Ovary (tissue), 3 donors: Measurements from ENCODE around the gene PEAK1.

ENCODE experiments used
- CTCF ChIP-seq, 3 donors: fragments of 450-650 bp in 2 of 3; fragments of 200-600 bp in 1 of 3; IDR thresholded peaks; one replicate each; pipeline versions ENCODE4 v1.5.1 to v1.8.0; 2016 to 2022; ENCODE audit warnings: antibody characterized with exemption in 3 of 3, mild to moderate bottlenecking in 1 of 3
- EP300 ChIP-seq: sonication (generic); formaldehyde crosslinking; IDR thresholded peaks from one replicate; pipeline ENCODE4 v1.6.1; 2017; ENCODE audit warnings: antibody characterized with exemption
- POLR2A ChIP-seq: fragments of 450-650 bp; IDR thresholded peaks from one replicate; pipeline ENCODE4 v1.6.1; 2017; ENCODE audit warnings: antibody characterized with exemption, mild to moderate bottlenecking, moderate library complexity
- donor health status: DM: no; HTN: no; CAD: no.

DNA sequence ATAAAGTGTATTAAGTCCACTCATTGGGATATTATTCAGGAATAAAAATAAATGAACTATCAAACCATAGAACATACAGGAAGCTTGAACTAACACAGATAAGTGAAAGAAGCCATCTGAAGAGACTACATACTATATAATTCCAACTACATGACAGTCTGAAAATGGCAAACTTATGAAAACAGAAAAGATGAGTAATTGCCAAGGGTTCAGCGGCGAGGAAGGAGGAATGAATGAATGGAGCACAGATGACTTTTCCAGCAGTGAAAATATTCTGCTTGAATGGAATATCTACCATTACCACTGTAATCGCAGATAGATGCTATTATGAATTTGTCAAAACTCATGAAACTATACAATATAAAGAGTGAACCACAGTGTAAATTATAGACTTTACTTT is 79.7 kb downstream of the PEAK1 start:
- TF ChIP-seq CTCF (IDR thresholded peaks at IDR 0.05) (no peak), EP300 (no peak), POLR2A (no peak)
